NCI-H1105 treated with DMSO at 0.1 percent for 48 hours (cell line): ENCODE data around the gene ZNF185.

Source experiments
- DNase-seq: peaks from one replicate; lab custom pipeline; 2025; lab: John Stamatoyannopoulos, UW

Gene ZNF185

DNA sequence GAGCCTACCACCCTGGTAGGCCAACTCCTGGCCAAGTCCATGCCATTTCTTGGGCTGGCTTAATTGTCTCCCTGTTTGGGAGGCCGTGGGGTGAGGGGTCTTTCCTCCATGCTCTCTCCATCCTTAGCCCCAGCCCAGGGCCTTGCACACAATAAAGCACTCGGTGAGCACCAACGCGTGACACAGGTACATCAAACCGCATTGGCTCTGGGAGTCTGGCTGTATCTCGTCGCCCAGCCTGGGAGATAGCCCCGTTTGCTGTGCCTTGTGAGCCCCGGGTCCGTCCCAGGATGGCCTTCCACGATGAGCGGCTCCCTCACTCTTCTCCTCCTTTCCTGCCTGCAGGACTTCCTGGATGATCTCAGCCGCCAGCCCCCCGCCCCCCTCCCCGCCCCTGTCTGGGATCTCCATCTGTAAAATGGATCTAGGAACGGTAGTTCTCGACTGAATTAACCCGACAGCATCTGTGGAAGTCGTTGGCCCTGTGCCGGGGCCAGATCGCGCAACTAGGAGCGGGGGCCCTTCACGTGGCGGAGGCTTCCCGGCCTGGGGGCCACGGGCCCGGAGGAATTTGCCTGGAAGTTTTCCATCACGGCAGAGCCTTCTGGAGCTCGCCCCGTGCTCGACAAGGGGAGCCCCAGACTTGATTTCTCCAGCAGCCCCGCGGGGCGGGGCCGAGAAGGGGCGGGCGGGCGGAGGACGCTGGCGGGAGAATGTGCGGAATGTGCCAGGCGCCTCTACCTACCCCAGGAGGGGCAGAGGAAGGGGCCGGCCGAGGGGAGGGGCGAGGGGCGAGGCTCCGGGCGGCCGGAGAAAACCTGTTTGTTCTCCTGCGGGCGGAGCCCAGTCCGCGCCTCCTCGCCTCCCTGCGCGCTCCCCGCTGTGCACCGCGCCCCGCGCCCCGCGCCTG is at the start of gene ZNF185:
TSS of gene ZNF185 (plus strand) at position 846 of the 910 bp plus-strand sequence. CDS start 16,423 bp downstream, outside the sequence.
- peak; percentile 9 for DNase-seq

- no peak for DNase-seq
Measured at GRCh38 chrX:152850465-152850864, 47.4 kb upstream of the ZNF185 start.

DNA sequence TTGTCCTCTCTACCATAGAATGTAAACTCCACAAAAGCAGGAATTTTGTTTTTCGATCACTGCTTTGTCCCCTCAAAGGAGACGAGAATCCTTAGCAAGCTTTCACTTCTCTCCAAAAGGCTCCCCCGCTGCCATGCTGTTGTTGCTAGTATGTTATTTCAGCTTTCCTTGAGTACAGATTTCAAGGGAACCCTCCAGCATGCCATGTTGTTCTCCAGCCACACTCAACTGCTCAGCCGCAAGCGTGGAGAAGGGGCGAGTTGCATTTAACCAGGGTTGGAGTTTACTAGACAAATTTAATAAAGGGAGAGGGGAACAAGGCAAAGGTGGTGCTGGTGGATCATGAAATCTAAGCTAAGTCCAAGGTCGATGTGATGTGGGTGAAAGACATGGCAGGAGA is 43.9 kb upstream of the ZNF185 start:
- DNase-seq = no peak

DNA sequence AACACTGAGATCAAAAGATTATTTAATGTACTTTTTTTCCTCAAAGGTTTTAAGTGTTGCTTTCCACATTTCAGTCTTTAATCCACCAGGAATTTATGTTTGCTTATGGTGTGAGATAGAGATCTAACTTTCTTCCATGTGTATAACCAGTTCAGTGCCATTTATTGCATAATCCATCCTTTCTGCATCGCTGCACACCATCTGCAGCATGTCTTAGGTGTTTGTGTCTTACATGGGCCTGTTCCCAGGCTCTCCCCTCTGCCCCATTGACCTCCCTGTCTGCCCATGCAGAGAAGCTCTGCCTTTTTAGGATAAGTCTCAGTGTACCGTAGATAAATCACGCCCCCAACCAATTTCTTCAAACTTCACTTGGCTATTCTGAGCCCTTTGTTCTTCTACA is 36.8 kb upstream of the ZNF185 start:
- DNase-seq = no peak

- DNase-seq = no peak
Measured at GRCh38 chrX:152861826-152862225, 36.0 kb upstream of the ZNF185 start.

DNA sequence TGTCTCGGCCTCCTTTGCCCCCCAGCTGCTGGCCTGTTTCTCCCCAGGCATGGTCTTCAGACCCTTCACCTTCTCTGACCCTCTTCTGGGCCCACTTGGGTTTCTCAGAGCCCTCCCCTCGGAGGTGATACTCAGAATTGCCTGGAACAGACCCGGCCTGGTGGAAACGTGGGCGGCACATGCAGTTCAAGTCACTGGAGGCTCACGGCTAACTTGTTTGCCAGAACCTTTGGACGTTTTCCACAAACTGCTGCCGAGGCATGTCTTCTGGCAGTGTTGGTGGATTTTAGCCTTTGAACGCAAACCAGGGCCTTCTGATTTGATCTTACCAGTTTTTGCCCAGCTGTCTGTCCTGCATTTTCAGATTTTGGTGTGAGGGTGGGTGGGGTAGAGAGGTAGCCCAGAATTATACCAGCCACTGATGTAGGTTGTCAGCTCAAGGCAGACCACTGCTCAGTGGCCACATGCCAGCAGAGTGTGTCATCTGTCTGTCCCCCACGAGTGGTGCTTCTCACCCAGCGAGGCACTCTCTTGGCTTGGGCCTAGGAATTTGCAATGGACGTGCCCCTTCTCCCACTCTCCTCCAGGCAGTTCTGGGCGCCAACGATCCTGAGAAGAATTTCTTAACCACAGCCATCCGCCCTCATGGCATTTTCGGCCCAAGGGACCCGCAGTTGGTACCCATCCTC is 32.5 kb upstream of the ZNF185 start:
- no peak for DNase-seq

DNA sequence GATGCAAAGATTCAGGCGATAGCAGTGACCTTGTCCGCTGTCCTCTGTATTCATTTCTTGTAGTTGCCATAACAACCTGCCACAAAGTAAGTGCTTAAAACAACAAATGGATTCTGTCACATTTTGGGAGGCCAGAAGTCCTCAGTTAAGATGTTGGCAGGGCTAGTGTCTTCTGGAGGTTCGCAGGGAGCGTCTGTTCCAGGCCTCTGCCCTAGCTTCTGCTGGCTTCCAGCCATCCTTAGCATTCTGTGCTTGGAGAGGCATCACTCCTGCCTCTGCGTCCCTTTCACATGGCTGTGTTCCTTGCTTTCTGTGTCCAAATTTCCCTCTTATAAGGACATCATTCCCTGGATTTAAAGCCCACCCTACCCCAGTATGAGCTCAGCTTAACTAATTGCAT is 31.5 kb upstream of the ZNF185 start:
- DNase-seq = no peak

DNA sequence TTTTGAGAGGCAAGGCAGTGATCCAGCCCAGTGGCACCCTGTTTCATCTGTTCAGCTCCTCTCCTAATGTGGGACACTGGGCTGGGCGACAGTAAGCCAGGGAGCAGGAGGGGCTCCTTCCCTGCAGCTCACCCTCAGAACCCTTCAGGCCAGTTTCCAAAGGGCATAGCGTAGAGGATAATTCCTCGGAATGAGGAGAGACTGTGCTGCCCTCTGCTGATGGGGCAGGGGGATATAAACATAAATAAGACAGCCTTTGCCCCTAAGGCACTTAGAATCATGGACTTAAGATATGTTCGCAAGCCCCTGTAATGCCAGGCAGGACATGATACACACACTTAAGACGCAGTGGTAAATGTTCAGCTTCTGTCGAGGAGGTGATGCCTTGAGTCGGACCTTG is 27.9 kb upstream of the ZNF185 start:
- DNase-seq = no peak

GRCh38 chrX:152871260-152871659 is 26.6 kb upstream of the ZNF185 start:
- DNase-seq = no peak

DNA sequence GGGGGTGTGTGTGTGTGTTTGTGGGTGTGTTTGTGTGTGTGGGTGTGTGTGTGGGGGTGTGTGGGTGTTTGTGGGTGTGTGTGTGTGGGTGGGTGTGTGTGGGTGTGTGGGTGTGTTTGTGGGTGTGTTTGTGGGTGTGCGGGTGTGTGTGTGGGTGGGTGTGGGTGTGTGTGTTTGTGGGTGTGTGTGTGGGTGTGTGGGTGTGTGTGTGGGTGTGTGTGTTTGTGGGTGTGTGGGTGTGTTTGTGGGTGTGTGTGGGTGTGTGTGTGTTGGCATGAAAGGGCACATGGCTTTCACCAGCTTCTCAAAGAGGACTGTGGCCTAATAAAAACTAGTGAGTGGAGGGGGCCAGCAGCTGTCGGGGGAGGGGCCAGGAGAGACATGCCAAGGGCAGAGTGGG is 25.3 kb upstream of the ZNF185 start:
- DNase-seq = no peak

DNA sequence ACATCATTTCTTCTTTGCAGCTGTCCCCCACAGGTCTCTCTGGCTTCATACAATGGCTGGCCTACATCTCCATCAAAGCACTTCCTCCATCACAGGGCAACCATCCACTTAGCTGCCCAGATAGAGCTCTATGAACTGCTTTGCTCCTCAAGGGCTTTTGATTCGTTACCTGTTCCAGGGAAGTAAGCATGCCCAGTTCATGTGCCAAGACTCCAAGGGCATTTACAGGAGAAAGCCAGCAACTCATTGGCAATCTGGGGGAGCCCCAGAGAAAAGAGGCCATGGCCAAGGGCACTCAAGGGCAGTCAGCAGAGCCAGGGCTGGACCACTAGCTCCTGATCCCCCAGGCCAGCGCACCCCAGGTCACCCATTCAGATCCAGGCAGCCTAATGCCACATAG is 24.5 kb upstream of the ZNF185 start:
- DNase-seq = no peak

DNA sequence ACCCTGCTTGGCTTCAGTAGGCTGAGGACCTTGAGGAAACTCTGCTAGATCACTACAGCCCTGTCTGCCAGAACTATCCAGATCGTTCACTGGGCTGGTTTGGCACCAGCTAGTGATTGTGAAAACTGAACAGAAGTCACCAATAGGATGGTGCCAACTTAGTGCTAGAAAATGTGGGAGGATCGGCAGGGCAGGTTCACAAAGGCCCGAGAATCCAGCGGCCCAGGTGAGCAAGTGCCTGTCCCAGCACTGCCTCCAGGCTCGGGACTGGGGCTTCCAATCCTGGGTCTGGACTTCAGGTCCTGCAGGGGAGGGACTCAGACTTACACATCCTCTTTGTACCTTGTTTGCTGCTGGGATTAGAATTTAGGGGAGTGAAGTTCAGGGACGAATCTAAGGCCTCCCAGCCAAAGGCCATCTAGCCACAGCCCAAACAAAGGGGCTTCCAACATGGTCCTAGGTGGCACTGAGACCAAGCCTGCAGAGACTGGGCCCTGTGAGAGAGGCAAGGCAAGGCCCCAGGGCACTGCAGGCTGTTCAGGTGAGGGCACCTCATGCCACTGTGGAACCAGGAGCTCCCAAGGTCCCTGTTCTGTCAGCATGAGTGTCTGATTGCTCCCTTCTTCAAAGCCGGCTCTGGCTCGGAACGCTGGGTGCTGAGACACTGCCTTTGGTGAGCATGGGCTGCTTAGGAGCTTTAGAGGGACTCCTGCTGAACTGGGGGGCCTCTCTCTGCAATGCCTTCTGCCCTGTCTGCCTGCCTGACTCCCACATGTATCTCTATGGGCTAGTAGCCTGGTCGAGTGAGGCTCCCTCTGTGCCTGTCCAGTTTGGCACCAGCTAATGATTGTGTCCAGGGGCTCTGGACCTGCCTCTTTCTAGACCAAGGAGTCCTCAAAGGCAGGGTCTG is 20.7 kb upstream of the ZNF185 start:
- DNase-seq = no peak

GRCh38 chrX:152878976-152879755 is 18.7 kb upstream of the ZNF185 start:
- DNase-seq = no peak

DNA sequence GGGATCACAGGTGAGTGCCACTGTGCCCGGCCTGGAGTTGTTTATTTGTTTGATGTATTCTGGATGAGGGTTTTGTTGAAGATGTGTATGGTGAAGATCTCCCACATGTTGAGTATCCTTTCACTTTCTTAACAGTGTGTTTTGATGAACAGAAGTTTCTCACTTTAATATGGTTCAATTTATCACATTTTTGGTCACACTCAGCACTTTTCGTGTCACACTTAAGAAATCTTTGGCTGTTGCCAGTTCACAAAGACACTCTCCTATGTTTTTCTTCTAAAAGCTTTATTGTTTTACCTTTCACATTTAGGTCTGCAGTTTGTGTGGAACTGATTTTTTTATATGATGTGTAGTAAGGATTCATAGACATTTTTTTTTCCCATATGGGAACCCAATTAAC is 16.6 kb upstream of the ZNF185 start:
- no peak for DNase-seq

DNA sequence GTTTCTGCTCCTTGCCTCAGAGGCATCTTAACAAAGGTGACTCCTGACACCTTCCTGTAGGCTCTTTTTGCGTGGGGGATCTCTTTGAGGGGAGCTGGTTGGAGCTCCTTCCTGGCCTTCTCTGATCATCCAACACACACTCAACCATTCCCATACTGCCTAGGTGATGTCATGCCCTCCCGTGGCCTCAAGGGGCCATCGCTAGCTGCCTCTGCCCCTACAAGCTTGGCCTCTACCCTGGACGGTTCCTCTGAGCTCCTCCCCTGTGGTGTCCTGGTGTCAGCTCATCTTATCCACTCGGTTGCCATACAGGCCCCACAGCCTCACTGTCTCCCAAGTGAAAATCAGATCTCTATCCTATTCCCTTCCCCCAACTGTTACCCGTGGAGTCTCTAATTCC is 13.7 kb upstream of the ZNF185 start:
- DNase-seq = no peak

- DNase-seq = no peak
Measured at GRCh38 chrX:152886716-152887115, 11.2 kb upstream of the ZNF185 start.

DNA sequence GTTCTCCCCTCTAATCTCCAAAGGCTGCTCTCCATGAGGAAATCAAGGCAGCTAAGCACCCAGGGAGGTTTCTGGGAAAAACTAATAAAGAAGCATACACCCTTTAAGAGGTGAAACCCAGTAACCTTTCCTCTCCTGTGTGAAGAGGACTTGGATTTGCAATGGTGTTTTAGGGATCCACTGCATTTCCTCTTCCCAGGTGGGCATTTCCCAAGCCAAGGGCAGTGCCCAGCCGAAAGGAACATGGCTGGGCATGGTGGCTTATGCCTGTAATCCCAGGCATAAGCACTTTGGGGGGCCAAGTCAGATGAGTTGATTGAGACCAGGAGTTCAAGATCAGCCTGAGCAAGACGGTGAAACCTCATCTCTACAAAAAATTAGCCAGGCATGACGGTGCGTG is 5.4 kb upstream of the ZNF185 start:
- DNase-seq = no peak

GRCh38 chrX:152892999-152893891 is 4.6 kb upstream of the ZNF185 start:
- no peak for DNase-seq

DNA sequence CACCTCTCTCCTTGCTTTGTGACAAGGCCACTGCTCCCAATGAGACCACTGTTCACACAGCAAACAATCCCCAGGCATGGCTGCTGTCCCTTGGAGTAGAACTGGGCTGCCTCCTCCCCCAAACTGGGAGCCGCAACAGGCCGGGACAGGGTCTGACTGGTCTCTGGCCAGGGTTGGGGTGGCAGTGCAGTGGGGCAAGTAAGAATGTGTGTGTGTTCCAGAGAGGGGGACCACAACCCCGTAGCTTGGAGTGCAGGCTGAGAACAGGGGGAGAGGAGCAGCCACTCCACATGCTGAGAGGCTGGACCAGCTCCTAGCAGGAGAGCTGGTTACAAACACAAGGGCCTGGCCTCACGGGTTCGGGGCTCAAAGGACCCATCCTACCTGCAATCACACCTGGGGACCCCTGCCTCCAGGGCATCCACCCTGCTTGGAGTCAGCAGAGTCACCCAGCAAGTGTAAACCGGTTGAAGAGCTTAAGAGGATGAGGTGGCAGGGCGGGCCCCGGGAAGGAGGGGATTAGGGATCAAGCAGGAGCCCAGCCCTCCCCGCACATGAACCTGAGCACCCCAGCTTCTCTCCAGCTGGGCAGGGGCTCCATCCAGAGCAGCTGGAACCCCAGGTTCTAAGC is 3.8 kb upstream of the ZNF185 start:
- no peak for DNase-seq

- DNase-seq = no peak
Measured at GRCh38 chrX:152895121-152895520, 2.7 kb upstream of the ZNF185 start.
